B cell (primary cell): ENCODE data around the gene ANKRD10.

Experiments used
- CTCF ChIP-seq: fragments of 200-600 bp; IDR thresholded peaks from one replicate; pipeline ENCODE4 v1.8.0; 2022; ENCODE audit warnings: antibody characterized with exemption, mild to moderate bottlenecking
- EZH2 ChIP-seq: IDR thresholded peaks from 2 replicates; pipeline ENCODE4 v1.6.1; 2012; ENCODE audit warnings: borderline replicate concordance, low read depth, mild to moderate bottlenecking, moderate library complexity, low read length; ENCODE audit not compliant: insufficient read depth, poor library complexity, severe bottlenecking

GRCh38 chr13:110850006-110850405 lies 64.9 kb downstream of the ANKRD10 start:
- TF ChIP-seq CTCF (no peak), EZH2 (no peak)
